Activated gamma-delta T cell treated with Interleukin-2 at 50 U/mL for 16 hours (primary cell): ENCODE data around the gene BLOC1S5.
"Not testable (repeated sequence)": the region's sequence is repeated elsewhere in the genome, so short reads cannot be mapped to it uniquely, and the experiment has no call there.

Experiments
- DNase-seq: peaks from one replicate; pipeline ENCODE4 v3.0.0-alpha.2; 2020

Gene BLOC1S5

GRCh38 chr6:8080362-8081151 lies 16.4 kb upstream of the BLOC1S5 start:
- no peak for DNase-seq

- no peak for DNase-seq
These were observed 14.9 kb upstream of the BLOC1S5 start for GRCh38 chr6:8079126-8079525.

- DNase-seq, result no peak
These were observed 13.8 kb upstream of the BLOC1S5 start for GRCh38 chr6:8077991-8078390.

- no peak for DNase-seq
These were observed 11.5 kb upstream of the BLOC1S5 start for GRCh38 chr6:8075704-8076103.

GRCh38 chr6:8075185-8075584 lies 11.0 kb upstream of the BLOC1S5 start:
- no peak for DNase-seq

- DNase-seq, result no peak
These were observed 10.0 kb upstream of the BLOC1S5 start for GRCh38 chr6:8074213-8074612.

- no peak for DNase-seq
These were observed 9.6 kb upstream of the BLOC1S5 start for GRCh38 chr6:8073758-8074157.

GRCh38 chr6:8070718-8071117 lies 6.5 kb upstream of the BLOC1S5 start:
- DNase-seq, result no peak

GRCh38 chr6:8069631-8070284 lies 5.6 kb upstream of the BLOC1S5 start:
- DNase-seq, result no peak

GRCh38 chr6:8069151-8069550 lies 5.0 kb upstream of the BLOC1S5 start:
- no peak for DNase-seq

GRCh38 chr6:8066108-8066507 lies 1.9 kb upstream of the BLOC1S5 start:
- DNase-seq, result no peak

GRCh38 chr6:8065519-8065911 lies 1.3 kb upstream of the BLOC1S5 start:
- DNase-seq, result no peak

- DNase-seq, result no peak
These were observed 689 bp upstream of the BLOC1S5 start for GRCh38 chr6:8064638-8065518.

GRCh38 chr6:8061736-8062135 lies 2.5 kb downstream of the BLOC1S5 start:
- DNase-seq, result no peak

GRCh38 chr6:8060346-8060745 lies 3.8 kb downstream of the BLOC1S5 start:
- DNase-seq, result no peak

- DNase-seq, result no peak
These were observed 5.1 kb downstream of the BLOC1S5 start for GRCh38 chr6:8059129-8059528.

- no peak for DNase-seq
These were observed 6.4 kb downstream of the BLOC1S5 start for GRCh38 chr6:8057793-8058192.

- DNase-seq, result no peak
These were observed 6.9 kb downstream of the BLOC1S5 start for GRCh38 chr6:8057263-8057662.

- DNase-seq, result no peak
These were observed 9.9 kb downstream of the BLOC1S5 start for GRCh38 chr6:8054276-8054675.

GRCh38 chr6:8047541-8048292 lies 16.5 kb downstream of the BLOC1S5 start:
- no peak for DNase-seq

- not testable (repeated sequence) for DNase-seq
These were observed 18.4 kb downstream of the BLOC1S5 start for GRCh38 chr6:8045769-8046168.

GRCh38 chr6:8043221-8043620 lies 21.0 kb downstream of the BLOC1S5 start:
- no peak for DNase-seq
